Caco-2 (cell line): Measurements from ENCODE around the gene GNAQ. TPM values are rescaled to one million over a fixed set of nuclear protein-coding genes. Genes with fewer than 3 reads are reported as not detected.

Experiments used
- BruUV-seq: library from RNA; stranded (reverse); fragments of 400-500 nt; replicated peaks from 2 replicates; lab custom pipeline; 2021; lab: Mats Ljungman, UMichigan
- CTCF ChIA-PET: fragments of 300-600 bp; sonication (Branson Sonifier 250); formaldehyde crosslinking; loops from one replicate; lab custom pipeline; 2022; ENCODE audit warnings: antibody characterized with exemption; lab: Charles Lee
- POLR2A ChIA-PET: fragments of 300-600 bp; sonication (Branson Sonifier 250); formaldehyde crosslinking; loops from one replicate; lab custom pipeline; 2022; ENCODE audit warnings: antibody characterized with exemption; lab: Charles Lee
- DNase-seq, 2 experiments: peaks; one replicate each; pipeline versions ENCODE4 v3.0.0 to v3.0.0-alpha.2; 2020 to 2022
- H3K27me3 ChIP-seq: replicated peaks from 2 replicates; pipeline ENCODE4 v1.6.0; 2011; ENCODE audit warnings: low read length; ENCODE audit not compliant: control insufficient read depth, insufficient read depth
- H3K36me3 ChIP-seq: 2 replicates; pipeline ENCODE4 v1.5.1; 2011; ENCODE audit warnings: low read length; ENCODE audit not compliant: control insufficient read depth, insufficient read depth
- H3K4me1 ChIP-seq: fragments of 250-450 bp; sonication (Bioruptor Pico); 2 replicates; pipeline ENCODE4 v1.5.1; 2020; ENCODE audit warnings: mild to moderate bottlenecking
- H3K4me3 ChIP-seq: 2 replicates; pipeline ENCODE4 v1.5.1; 2011; ENCODE audit warnings: low read depth, mild to moderate bottlenecking, control low read depth, low read length
- H3K9me3 ChIP-seq: fragments of 250-450 bp; sonication (Bioruptor Pico); 2 replicates; pipeline ENCODE4 v1.5.1; 2020; ENCODE audit warnings: mild to moderate bottlenecking, moderate library complexity
- H3K27ac Mint-ChIP-seq: one replicate; pipeline ENCODE4 v1.8.0; 2022; ENCODE audit warnings: mixed read lengths; ENCODE audit not compliant: unreplicated experiment
- H3K27me3 Mint-ChIP-seq: one replicate; pipeline ENCODE4 v1.8.0; 2022; ENCODE audit warnings: mixed read lengths; ENCODE audit not compliant: insufficient read depth, unreplicated experiment
- H3K36me3 Mint-ChIP-seq: one replicate; pipeline ENCODE4 v1.8.0; 2022; ENCODE audit warnings: mild to moderate bottlenecking, mixed read lengths; ENCODE audit not compliant: insufficient read depth, unreplicated experiment
- H3K4me1 Mint-ChIP-seq: one replicate; pipeline ENCODE4 v1.8.0; 2022; ENCODE audit warnings: low read depth, mixed read lengths; ENCODE audit not compliant: unreplicated experiment
- H3K4me3 Mint-ChIP-seq: one replicate; pipeline ENCODE4 v1.8.0; 2022; ENCODE audit warnings: mild to moderate bottlenecking, moderate library complexity, mixed read lengths; ENCODE audit not compliant: unreplicated experiment
- H3K9me3 Mint-ChIP-seq: one replicate; pipeline ENCODE4 v1.8.0; 2022; ENCODE audit warnings: mixed read lengths; ENCODE audit not compliant: unreplicated experiment
- CTCF ChIP-seq, 2 experiments: fragments of 200-600 bp in 1 of 2; IDR thresholded peaks; 1 replicate in 1 of 2; 2 replicates in 1 of 2; pipeline versions ENCODE4 v1.5.1 to v1.8.0; 2011 to 2022; ENCODE audit warnings: antibody characterized with exemption in 1 of 2, control low read depth in 1 of 2, inconsistent platforms in 1 of 2, low read depth in 1 of 2, low read length in 1 of 2, mild to moderate bottlenecking in 1 of 2, moderate library complexity in 1 of 2; ENCODE audit not compliant: insufficient read depth in 1 of 2, severe bottlenecking in 1 of 2, unreplicated experiment in 1 of 2
- intact Hi-C: fragments of 100-400 bp; cut with micrococcal nuclease; formaldehyde crosslinking; loops from one replicate; pipeline ENCODE4 v1.10.0; 2022; ENCODE audit not compliant: unreplicated experiment
- total RNA-seq: library from RNA; stranded (reverse); gene quantifications from 2 replicates; pipeline ENCODE4 v1.2.3, GENCODE V29; 2022

GNAQ gene
- total RNA-seq, 1 experiment from 2014 or later = 10.1 TPM

GRCh38 chr9:77938163-77938562 is 93.4 kb downstream of the GNAQ start:
- BruUV-seq = no TSS peak
- POLR2A ChIA-PET = no interaction called here

GRCh38 chr9:77935974-77936373 is 95.6 kb downstream of the GNAQ start:
- no peaks in the 10 kb centered on the region for H3K36me3 Mint-ChIP-seq
- ChIA-PET CTCF (no interaction called here), POLR2A (no interaction called here)

More at GRCh38 chr9:77938163-77938562, 93.4 kb downstream of the GNAQ start:
- DNase-seq = no peak
- CTCF ChIA-PET = no interaction called here
- Histone ChIP-seq H3K36me3 (no peaks in the 10 kb centered on the region), H3K9me3 (no peaks in the 10 kb centered on the region), H3K27me3 (no peaks in the 10 kb centered on the region), H3K4me3 (no peak overlapping the region), H3K4me1 (no peaks in the 10 kb centered on the region)
- intact Hi-C loops = no loop called here
- no peaks in the 10 kb centered on the region for H3K27me3 Mint-ChIP-seq
- H3K9me3 Mint-ChIP-seq = no peaks in the 10 kb centered on the region
- no peak for TF ChIP-seq CTCF (IDR thresholded peaks at IDR 0.05; ENCODE audit: insufficient read depth in 1 of 2, low read depth in 1 of 2, low read length in 1 of 2, severe bottlenecking in 1 of 2, unreplicated experiment in 1 of 2)
- H3K27ac Mint-ChIP-seq = no peak overlapping the region
- H3K4me1 Mint-ChIP-seq = no peaks in the 10 kb centered on the region
- H3K4me3 Mint-ChIP-seq = no peak overlapping the region
- H3K36me3 Mint-ChIP-seq = no peaks in the 10 kb centered on the region

GRCh38 chr9:77935211-77935610 is 96.4 kb downstream of the GNAQ start:
- intact Hi-C loops = no loop called here
- Histone ChIP-seq H3K27me3 (no peaks in the 10 kb centered on the region), H3K4me3 (no peak overlapping the region), H3K9me3 (no peaks in the 10 kb centered on the region), H3K36me3 (no peaks in the 10 kb centered on the region), H3K4me1 (no peaks in the 10 kb centered on the region)
- H3K9me3 Mint-ChIP-seq = no peaks in the 10 kb centered on the region
- H3K36me3 Mint-ChIP-seq = no peaks in the 10 kb centered on the region
- no peak overlapping the region for H3K4me3 Mint-ChIP-seq
- no peak for DNase-seq
- H3K4me1 Mint-ChIP-seq = peaks cover 5% of the 10 kb centered on the region
- BruUV-seq = no TSS peak
- no peaks in the 10 kb centered on the region for H3K27me3 Mint-ChIP-seq
- POLR2A ChIA-PET = no interaction called here
- no peak overlapping the region for H3K27ac Mint-ChIP-seq
- TF ChIP-seq CTCF (IDR thresholded peaks at IDR 0.05; ENCODE audit: insufficient read depth in 1 of 2, low read depth in 1 of 2, low read length in 1 of 2, severe bottlenecking in 1 of 2, unreplicated experiment in 1 of 2) = no peak
- CTCF ChIA-PET = no interaction called here

More at GRCh38 chr9:77935974-77936373, 95.6 kb downstream of the GNAQ start:
- H3K9me3 ChIP-seq = no peaks in the 10 kb centered on the region
- H3K9me3 Mint-ChIP-seq = no peaks in the 10 kb centered on the region
- peaks cover 5% of the 10 kb centered on the region for H3K4me1 Mint-ChIP-seq
- H3K4me3 Mint-ChIP-seq = no peak overlapping the region
- BruUV-seq = no TSS peak
- no peaks in the 10 kb centered on the region for H3K4me1 ChIP-seq
- H3K27me3 ChIP-seq = no peaks in the 10 kb centered on the region
- no peaks in the 10 kb centered on the region for H3K27me3 Mint-ChIP-seq
- intact Hi-C loops = no loop called here
- no peak for DNase-seq
- H3K36me3 ChIP-seq = no peaks in the 10 kb centered on the region
- no peak for TF ChIP-seq CTCF (IDR thresholded peaks at IDR 0.05; ENCODE audit: insufficient read depth in 1 of 2, low read depth in 1 of 2, low read length in 1 of 2, severe bottlenecking in 1 of 2, unreplicated experiment in 1 of 2)
- H3K27ac Mint-ChIP-seq = no peak overlapping the region
- no peak overlapping the region for H3K4me3 ChIP-seq
